Activated CD4-positive, CD25-positive, alpha-beta regulatory T cell treated with anti-CD3 and anti-CD28 coated beads, Interleukin-2, amount 50 U/mL, for 72 hours (primary cell): ENCODE data around the gene CRCP.

Experiments
- DNase-seq: peaks from one replicate; pipeline ENCODE4 v3.0.0; 2021

The CRCP gene

GRCh38 chr7:66193146-66193725 is 78.6 kb downstream of the CRCP start:
- no peak for DNase-seq

GRCh38 chr7:66198469-66198868 is 83.8 kb downstream of the CRCP start:
- no peak for DNase-seq

GRCh38 chr7:66198956-66199355 is 84.3 kb downstream of the CRCP start:
- no peak for DNase-seq

GRCh38 chr7:66202441-66202840 is 87.8 kb downstream of the CRCP start:
- DNase-seq, result no peak
